HG02943 (cell line): ENCODE measurements around the gene AHNAK.
"Not testable (repeated sequence)": the region's sequence is repeated elsewhere in the genome, so short reads cannot be mapped to it uniquely, and the experiment has no call there.

ENCODE experiments used
- ATAC-seq: cut with Tn5 transposase; IDR thresholded peaks from one replicate; pipeline ENCODE4 v1.9.1; 2021; ENCODE audit warnings: mild to moderate bottlenecking, low read depth, moderate library complexity; ENCODE audit not compliant: unreplicated experiment

Gene AHNAK

DNA sequence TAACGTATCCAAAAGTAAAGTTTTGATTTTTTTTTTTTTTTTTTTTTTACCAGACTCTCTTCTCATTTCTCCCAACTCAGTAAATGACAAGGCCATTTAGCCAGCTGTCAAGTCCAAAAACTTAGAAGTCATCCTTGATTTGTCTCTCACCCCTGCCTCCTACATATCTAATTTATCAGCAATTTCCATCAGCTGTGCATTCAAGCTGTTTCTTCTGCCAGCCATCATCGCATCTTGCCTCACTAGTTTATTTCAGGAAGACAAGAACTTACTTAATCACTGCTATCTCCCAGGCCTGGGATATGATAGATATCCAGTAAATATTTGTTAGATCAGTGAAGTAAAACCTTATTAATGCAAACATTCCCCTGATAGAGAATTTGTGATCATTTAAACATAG lies 80.2 kb downstream of the AHNAK start:
- ATAC-seq = no peak

DNA sequence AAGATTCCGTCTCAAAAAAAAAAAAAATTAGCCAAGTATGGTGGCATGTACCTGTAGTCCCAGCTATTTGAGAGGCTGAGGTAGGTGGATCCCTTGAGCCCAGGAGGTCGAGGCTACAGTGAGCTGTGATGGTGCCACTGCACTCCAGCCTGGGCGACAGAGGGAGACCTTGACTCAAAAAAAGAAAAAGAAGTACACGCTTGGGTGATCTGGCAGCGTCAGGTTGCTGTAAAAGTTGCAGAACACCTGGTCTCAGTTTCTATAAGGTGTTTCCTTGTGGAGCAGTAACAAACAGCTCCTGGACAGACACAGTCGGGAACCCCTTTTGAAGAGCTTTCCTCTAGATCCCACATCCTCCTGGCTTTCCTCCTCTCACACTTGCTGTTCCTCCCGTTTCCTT lies 82.0 kb downstream of the AHNAK start:
- ATAC-seq = no peak

DNA sequence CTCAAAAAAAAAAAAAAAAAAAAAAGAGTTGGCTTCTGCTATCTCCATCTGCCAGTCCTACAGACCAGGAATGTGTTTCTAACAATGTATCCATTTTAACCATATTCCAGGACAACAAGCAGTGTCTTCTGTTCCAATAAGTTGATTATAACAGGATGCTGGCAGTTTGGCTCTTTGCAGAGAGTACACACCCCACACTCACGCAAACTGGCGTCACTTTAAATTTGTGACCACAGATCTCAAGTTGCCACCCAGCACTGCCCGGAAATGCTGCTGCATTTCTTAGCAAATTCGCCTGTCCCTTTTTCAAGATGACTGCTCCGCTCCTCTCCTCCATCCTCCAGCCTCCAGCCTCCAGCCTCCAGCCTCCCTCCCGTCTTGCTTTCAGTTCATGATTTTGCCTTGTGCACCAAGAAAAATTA lies 83.5 kb downstream of the AHNAK start:
- no peak for ATAC-seq

DNA sequence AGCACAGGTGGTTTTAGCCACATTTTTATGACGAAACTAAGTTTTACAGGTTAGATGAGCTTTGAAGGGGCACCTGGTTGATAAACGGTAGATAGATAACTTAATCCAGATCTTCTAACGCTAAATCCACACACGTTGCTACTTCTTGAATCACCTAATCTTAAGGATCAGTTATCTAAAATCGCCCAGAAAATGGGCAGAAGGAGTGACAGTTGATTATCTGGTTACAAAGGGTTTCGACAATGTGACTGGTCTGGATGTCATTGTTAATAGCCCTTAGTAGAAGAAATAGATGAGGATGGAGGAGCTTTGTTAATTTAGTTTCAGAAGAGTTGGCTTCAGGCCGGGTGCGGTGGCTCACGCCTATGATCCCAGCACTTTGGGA lies 84.1 kb downstream of the AHNAK start:
- no peak for ATAC-seq

DNA sequence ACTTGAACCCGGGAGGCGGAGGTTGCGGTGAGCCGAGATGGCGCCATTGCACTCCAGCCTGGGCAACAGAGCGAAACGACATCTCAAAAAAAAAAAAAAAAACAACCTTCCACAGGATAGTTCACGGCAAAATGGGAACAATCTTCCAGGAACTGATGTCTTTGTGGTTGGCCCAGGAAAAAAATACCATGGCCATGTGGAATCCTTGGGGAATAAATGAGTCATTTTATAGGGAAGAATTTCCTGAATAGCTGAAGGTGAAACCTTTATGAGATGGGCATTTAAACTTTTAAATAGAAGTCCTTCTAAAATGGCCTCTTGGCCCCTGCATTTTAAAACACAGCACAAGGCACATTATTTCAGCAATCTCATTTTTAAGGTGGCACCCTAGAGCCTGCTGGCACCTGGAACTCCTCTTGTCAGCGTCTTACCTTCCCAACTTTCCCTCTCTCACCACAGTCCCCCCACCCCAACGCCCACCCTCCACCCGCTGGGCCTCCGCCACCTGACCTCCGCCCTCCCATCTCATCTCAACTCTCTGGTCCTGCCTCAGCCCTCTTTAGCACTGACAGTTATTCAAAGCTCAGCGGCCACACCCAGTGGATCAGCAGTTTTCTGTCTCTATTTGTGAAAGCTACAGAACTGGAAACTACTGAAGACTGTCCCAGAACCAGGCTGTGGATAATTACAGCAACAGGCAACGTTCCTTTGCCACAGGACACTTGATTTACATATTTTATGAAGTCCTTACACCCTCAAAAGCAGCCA lies 84.7 kb downstream of the AHNAK start:
- no peak for ATAC-seq

DNA sequence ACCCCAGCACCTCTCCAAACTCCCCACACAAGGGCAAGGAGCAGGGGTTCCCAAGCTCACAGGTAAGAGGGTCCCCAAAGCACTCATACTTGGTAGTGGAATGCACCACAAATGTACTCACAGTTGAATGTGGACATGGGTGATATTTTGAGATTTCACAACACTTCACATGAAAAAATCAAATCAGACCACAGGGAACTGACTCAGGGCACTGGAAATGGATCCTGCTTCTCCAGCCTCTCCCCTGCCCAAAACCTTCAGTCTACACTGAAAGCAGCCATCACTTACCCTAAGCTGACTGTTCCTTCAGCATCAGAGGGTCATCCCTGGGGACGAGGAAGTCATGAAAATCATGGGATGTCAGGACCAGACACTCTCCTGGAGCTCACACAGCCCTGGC lies 87.5 kb downstream of the AHNAK start:
- ATAC-seq = no peak

DNA sequence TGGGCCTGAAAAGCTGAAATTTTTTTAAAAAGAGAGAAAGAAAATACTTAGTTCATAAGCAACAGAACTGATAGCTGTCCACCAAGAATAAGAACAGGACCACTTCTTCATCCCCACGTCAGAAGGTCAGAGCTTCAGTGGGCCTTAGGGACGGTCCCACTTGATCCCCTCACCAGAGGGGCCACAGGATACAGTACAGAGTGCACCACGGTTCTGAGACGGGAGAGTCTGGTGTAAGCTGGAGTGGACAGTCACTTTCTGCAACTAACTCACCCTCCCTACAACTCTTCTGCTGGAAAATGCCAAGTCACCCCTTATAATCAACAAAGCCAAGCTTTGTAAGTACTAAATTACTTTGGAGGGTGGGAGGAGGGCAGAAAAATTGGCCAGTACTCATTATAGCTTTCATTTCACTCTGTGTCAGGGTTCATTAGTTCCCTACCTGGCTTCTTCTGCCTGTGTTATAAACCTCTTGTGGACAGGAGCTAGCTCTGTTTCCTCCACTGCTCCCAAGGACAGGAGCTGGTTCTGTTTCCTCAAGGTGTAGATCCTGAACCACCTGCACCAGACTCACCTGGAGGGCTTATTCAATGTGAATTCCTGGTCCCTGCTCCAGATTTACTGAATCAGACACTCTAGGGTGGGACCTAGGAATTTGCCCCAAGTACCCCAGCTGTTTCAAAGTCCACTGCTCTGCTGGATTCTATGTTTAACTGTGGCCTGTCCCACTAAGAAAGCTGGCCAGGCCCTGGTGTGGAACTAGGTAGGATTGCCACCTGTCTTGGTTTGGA lies 88.2 kb downstream of the AHNAK start:
- ATAC-seq = no peak

DNA sequence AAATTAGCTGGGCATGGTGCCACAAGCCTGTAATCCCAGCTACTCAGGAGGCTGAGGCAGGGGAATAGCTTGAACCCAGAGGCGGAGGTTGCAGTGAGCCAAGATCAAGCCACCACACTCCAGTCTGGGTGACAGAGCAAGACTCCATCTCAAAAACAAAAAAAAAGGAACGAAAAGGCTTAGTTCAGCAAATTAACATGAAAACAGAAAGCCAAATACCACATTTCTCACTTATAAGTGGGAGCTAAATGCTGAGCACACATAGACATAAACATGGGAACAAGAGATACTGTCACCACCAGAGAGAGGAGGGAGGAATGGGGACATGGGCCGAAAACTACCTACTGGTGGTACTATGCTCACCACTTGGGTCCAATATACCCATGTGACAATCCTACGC lies 89.1 kb downstream of the AHNAK start:
- ATAC-seq = no peak

DNA sequence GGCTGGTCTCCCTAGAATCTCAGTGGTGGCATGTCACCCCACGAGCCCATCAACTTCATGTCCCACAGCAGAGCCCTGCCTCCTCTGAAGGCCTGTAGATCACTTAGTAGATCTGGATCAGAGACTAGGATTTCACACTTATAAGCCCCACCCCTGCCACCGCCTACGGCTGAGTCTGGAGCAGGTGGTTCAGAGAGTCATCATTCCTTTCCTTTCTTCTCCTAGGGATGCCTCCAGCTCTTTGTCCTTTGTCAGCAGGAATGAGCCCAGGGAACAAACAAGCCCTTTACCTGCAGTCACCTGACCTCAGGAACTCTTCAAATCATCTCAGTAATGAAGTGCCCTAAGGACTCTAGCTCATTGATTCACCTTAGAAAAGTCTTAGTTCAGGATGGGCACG lies 90.0 kb downstream of the AHNAK start:
- no peak for ATAC-seq

DNA sequence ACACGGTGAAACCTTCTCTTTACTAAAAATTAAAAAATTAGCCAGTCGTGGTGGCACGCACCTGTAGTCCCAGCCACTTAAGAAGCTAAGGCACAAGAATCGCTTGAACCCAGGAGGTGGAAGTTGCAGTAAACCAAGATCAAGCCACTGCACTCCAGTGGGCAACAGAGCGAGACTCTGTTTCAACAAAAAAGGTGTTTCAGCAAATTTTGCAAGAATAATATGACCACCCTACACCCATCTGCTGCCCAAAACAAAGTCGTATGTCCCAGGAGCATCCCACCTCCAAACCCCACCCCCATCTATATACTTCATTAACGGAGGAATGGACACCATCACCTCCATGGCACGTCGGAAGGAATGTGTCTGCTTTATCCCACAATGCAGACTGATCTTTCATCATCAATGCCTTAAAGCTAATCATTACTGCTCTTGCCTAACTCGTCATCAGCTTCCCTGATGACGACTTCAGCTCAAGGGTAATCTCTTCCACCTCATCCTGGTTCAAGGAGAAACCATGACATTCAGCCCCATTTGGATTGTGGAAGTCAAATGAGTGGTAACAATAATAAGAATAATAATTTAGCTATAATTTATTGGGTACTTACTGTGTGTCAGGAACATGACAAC lies 93.7 kb downstream of the AHNAK start:
- no peak for ATAC-seq

DNA sequence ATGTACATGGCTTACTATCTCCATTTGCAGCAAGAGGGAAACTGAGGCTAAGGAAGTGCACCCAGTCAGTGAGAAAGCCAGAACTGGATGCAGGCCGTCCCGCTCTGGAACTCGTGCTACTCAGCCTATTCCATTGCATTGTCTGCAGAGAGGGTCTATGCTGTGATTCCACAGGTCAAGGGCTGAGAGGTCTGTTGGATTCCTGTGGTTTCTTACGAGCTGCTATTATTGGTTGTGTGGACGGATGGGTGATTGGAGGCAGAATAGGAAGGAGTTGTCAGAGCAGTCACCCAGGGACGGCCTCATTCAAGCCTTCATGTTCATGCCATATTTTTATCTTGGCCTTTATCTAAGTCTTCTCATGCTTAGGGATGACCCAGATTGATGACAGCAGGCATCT lies 94.3 kb downstream of the AHNAK start:
- ATAC-seq = no peak

DNA sequence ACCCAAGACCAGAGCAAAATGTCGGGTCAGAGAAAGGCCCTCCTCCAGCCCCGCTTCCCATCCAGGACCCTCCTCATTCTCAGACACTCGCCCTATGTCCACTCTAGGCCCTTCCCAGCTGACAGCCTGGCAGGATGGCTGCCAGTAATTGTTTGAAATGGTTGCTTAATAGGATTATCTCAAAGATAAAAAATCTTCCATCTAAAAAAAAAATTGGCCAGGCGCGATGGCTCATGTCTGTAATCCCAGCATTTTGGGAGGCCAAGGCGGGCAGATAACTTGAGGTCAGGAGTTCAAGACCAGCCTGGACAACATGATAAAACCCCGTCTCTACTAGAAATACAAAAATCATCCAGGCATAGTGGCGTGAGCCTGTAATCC lies 95.4 kb downstream of the AHNAK start:
- no peak for ATAC-seq

DNA sequence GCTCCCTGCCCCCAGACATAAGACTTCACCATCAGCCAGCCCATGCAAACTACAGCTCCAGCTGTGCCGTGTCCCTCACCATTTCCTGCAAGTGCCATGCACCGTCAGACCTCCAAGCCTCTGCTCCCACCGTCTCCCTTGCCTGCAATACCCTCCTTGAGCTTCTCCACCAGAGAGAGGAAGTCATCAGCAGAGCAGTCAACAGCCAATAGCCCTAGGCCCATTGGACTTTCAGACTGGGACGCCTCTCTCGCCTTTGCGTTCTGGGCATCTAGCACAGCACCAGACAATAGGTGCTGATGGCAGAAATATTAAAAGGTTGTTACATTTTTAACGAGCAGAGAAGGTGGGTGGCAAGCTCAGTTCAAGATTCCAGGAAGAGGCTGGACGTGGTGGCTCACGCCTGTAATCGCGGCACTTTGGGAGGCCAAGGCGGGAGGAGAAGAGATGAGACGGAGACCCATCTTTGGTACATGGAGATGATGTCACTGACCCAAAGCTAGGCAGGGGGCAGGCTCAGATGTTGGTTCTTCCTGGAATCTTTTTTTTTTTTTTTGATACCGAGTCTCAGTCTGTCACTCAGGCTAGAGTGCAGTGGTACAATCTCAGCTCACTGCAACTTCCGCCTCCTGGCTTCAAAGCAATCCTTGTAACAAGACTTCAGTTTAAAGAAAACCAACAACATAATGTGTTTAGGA lies 95.9 kb downstream of the AHNAK start:
- ATAC-seq = no peak

DNA sequence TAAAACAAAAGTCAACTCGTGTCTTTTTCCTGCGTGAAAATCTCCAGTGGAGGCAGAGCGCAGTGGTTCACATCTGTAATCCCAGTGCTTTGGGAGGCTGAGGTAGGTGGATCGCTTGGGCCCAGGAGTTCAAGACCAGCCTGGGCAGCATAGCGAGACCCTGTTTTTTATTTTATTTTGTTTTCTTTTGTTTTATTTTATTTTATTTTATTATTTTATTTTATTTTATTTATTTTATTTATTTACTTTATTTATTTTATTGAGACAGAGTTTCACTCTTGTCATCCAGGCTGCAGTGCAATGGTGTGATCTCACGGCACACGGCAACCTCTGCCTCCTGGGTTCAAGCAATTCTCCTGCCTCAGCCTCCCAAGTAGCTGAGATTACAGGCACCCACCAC lies 96.7 kb downstream of the AHNAK start:
- ATAC-seq = not testable (repeated sequence)

DNA sequence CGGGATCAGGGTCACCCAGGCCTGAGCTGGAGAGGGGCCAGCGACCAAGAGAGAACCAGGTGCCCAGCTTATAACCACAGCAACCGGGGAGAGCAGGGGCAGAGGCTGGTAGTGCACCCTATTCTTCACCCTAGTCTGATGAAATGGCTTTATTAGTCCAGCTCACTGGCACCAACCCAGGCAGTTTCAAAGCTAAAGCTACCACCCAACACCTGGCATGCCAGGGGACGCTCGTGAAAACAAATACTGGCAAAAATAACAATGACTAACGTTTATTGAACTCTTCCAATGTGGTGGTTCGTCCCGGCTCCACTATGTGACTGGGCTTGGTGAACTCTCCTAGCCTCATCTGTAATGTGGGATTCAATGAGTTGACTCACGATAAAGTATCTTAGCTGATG lies 97.2 kb downstream of the AHNAK start:
- ATAC-seq = no peak

DNA sequence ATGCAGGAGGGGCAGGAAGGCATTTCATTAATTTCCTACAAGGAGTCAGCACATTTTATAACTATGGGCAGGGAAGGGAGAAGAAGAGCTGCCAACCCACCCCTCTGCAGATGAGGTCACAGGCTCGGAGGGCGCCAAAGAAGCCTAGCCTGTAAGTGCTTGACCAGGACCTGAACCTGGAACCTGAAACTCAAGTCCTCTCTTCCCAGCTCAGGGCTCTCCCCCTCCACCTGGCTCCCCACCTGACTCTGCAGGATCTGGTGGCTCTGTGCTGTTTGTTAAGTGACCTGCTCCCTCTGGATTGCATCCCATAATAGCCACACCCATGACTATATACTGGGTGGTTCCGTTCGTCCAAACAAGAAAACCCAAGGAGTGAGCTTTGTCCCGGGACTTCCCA lies 100.5 kb downstream of the AHNAK start:
- ATAC-seq = no peak

DNA sequence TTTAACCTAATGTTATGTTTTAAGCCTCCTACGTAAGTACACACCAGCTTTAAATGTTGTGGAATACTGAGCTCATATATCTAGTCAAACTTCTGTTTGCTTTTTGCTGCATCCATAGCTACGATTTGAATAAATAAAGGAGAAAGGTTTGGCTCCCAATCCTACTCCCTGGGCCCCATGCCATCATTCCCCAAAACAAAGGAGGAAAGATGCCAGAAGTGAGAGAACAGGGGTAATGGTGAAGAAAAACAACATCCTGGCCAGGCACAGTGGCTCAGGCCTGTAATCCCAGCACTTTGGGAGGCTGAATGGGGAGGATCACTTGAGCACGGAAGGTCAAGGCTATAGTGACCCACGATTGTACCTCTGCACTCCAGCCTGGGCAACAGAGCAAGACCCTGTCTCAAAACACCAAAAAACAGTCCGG lies 101.3 kb downstream of the AHNAK start:
- no peak for ATAC-seq

DNA sequence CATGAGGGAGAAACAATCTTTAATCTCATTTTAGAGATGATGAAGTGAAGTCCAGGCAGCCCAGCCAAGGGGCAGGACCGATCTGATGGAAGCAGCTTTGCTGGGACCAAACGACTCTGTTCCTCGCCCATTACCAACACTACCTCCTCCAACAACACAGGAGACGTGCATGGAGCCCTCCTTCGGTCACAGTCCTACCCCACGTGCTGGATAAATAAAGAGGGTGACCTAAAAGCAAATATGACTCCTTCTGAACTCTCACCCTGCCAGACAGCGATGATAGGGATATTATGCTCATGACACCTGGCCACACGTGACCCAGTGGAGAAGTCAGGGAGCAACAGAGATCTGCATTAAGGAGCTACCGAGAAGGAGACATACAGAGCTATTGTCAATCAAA lies 101.8 kb downstream of the AHNAK start:
- no peak for ATAC-seq

DNA sequence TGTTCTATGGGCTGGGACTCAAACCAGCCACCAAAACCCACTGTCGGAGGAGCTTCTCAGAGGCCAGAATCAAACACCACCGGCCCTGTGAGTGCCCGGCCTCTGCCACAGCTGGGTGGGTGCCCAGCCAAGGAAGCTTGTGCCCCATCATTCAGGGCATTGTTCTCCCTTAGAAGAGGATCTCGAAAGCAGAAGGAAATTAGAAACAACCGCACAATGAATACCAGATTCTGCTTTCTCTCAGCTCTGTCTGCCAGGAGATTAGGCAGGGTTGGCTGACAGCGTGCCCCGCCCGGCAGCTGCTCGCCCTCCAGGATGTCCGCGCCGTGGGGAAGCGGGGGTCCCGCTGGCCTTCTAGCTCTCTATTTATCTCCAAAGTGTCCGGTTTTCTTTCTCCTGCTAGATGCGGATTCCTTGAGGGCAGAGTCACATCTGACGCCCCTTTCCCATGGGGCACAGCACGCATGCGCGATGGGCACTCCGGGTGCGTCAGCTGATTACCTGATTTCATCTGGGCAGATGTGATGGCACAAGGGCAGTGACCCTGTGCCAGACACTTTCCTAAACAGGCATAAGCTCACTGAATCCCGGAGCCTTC lies 102.3 kb downstream of the AHNAK start:
- ATAC-seq = no peak

DNA sequence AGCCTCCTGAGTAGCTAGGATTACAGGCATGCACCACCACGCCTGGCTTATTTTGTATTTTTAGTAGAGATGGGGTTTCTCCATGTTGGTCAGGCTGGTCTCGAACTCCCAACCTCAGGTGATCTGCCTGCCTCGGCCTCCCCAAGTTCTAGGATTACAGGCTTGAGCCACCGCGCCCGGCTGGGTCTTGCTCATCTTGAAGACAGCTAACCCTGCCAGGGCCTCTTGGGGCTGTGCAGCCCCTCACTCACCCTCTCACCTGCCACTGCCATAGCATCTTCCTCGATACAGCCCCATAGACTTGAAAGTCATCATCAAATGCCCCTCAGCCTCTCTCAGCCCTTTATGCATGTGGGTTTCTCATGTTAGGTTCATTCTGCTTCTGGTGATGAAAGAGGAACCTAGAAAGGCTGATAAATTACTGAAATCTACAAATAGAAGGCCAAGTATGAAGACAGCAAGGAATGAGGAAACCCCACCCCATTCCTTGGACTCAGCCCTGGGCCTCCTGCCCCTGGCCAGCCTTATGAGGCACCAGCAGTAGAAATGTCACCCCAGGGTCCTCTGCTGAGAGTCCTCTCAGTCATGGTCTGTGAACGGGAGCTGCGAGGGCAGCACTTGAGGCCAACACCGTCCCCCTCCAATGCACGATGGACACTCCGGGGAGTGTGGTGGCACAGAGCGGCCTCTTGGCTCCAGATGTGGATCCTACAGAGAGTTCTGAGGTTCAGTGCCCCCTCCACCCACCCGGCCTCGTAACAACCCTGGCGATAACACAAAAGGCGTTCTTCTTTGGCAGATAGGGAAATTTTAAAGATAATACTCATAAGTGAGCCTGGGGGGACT lies 103.0 kb downstream of the AHNAK start:
- no peak for ATAC-seq
